Stimulated activated CD4-positive, alpha-beta T cell treated with anti-CD3 and anti-CD28 coated beads, Interleukin-15, amount 100 ng/mL, for 1 hour (primary cell): ENCODE data around the gene GRK1.

Source experiments
- DNase-seq, 2 donors: peaks; one replicate each; pipeline ENCODE4 v3.0.0-alpha.2; 2020; ENCODE audit warnings: low read depth in 1 of 2, low spot score in 1 of 2

Gene GRK1

DNA sequence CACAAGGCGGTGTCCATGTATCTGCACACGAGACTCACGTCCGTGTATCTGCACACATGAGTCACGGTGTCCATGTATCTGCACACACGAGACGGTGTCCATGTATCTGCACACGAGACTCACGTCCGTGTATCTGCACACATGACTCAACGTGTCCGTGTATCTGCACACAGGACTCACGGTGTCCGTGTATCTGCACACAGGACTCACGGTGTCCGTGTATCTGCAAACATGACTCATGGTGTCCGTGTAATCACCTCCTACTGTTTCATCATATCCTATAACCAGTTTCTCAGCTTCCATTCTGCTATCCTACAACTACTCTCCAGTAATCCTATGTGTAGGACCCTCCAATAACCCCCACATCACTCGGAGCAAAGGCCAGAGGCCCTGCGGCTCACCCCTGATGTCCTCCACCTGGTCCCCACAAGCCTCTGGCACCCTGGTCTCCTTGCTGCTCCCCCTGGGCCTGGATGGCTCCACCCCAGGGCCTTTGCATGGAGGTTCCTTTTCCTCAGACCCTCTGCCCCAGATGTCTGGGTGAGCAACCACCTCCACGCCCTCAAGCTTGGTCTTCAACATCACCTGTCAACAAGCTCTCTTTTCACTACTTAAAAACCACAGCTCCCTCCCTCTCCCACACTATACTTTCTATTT lies 89.5 kb downstream of the GRK1 start:
- no peak for DNase-seq

DNA sequence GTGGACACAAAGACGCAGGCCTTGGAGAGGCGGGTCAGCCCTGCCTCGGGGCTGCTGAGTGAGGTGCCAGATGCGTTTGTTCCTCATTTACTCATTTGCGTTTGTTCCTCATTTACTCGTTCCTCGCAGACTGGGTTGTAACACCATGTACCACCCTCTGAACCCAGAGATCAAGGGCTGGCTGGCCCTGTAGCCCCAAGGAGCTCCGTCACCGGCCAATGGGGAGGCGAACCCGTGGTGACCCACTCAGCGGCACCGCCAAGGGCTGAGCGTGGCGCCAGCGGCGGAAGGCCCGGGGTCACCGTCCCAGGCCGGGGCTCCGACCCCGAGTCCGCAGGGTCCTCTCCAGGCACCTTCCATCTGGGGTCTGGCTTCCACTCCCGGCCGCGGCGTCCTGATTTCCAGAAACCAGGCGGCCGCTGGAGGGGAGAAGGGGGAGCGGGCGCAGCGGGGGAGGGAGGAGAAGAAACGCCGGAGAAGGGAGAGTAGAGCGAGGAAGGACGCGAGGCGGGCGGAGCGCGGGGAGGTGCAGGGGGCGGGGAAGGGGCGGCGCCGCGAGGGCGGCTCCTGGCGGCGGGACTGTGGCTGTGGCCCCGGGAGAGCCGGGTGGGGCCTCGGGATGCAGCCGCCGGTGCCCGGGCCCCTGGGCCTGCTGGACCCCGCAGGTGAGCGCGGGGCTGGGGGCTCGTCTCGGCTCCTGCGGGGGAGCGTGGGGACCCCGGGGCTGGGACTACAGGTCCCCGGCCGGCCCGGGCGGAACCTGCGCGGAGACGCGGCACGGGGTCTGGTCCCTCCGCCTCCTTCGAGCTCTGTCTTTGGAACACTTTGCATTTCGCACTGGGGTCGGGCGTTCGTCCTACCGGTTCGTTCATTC lies 91.9 kb downstream of the GRK1 start, which contains the start of gene TMEM255B:
TSS of gene TMEM255B (plus strand) at position 576 of the 874 bp plus-strand sequence. CDS start at position 620, 44 bp downstream.
- peak; percentile 50 to 71 for DNase-seq

GRCh38 chr13:113759525-113760137 lies 92.6 kb downstream of the GRK1 start:
- DNase-seq, result no peak

- no peak for DNase-seq
Observed at GRCh38 chr13:113761136-113761535, 94.1 kb downstream of the GRK1 start.

DNA sequence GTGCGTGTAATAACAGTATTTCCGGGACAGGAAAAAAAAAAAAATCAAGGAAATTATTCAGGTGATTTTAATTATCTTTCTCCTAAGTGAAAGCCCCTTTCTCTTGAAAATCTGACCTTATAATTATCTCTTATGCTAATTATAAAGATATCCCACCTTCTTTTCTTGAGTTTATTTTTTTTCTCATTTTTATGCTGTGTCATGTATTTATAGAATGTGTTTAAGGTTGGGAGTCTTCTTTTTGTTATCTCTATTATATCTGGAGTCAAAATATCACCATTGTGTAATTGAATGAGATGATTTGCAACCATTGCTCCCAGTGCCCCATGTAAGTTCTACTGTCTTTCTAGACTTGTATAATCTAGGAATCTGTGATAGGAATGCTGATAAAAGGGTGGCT lies 95.1 kb downstream of the GRK1 start:
- DNase-seq, result no peak

- DNase-seq, result no peak
Observed at GRCh38 chr13:113762538-113762937, 95.5 kb downstream of the GRK1 start.

DNA sequence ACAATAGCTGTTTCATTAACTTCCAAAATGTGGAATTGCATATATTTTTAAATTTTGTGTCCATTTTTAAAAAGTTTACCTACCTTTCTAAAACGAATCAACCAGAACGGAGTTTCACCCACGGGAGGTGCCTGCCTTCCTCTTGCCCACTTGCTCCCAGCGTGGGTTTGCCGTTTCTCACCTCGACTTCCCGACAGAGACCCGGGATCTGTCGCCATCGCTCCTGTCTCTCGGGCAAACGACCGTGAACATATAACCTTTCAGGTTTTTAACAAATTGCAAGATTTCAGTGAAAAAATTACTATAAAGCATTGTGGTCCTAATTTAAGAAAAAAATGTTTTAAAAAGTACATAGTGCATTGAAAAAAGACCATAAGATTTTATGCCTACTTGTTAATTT lies 96.2 kb downstream of the GRK1 start:
- DNase-seq, result no peak

DNA sequence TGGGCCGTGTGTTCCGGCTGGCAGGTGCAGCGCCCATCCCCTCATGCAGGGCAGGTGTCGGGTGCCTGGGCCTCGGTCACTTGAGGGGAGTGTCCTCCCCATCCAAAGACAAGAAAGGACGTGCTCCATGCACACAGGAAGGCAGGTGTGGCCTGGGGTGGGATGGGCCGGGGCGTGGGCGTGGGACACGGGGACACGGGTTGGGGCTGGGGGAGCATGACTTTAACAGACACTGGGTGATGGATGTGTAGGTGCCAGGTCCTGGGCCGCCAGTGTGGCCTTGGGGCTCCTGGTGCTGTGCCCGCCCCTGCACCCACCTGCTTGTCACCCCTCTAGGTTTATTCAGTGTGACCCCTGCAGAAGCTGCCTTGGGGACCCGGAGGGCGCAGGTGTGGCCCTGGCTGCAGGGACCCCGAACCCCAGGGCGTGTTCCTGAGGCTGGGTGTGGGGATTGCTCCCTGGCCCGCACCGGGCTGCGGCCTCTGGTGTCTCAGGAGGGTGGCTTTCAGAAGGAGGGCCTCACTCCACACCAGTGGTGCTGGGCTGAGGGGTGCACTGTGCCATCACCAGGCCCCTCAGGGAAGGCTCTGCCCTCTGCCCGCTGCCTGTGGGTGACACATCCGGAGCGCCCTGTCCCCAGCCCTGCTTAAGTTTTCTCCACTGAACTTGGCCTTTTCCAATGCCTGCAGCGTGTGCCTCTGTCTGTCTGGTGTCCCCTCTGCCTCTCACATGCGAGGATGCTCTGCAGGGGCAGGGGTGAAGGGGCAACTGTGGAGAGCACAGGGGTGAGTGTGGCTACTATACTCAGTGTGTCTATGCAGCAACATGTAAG lies 97.2 kb downstream of the GRK1 start:
- no peak for DNase-seq

DNA sequence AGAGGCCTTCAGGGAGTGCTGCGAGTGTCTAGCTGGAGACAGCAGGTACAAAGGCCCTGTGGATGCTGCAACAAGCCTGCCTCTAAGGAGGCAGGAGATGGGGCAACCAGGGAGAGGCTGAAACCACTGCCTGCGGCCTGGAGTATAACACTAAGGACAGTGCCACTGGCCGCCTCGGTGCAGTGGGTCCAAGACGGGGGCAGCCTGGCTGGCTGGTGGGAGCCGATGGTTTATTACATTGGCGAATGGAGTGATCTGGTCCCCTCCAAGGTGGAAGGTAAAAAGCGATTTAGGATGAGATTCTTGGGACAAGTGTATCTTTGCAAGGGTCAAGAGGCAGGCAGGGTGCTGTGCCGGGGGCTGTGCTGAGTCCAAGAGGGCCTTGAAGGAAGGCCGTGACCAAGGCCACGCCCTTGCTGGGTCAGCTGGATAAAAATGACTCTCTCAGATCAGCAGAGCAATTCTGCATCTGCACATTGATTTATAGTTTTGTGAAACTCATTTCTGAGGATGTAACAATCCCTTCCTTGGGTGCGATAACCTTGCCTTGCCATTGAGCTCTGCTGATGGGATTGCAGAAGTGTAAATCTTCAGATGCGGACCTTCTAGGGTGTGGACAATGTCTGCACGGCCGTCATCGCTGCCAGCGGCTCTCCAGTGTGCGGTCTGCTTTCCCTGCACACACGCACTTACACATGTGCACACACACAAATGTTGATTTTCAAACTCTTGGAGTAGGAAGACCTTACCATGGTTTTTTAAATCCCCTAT lies 98.0 kb downstream of the GRK1 start:
- no peak for DNase-seq

DNA sequence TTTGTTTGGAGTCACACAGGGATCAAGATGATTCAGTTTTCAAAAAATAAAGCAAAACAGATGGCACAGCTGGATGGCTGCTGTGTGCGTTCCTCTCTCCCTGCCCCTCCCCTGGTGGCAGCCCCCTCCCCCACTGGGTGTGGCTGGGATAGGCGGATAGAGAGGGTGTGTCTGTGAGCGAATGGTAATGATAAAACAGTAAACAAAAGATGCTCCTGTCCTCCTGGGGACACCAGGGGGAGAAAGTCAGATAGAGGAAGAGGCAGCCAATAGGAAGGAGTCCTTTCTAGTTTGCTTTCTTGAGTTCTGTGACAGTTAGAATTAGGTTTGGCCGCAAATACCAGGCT lies 98.5 kb downstream of the GRK1 start:
- no peak for DNase-seq

GRCh38 chr13:113766035-113766800 lies 99.2 kb downstream of the GRK1 start:
- DNase-seq, result no peak

GRCh38 chr13:113767366-113767765 lies 100.3 kb downstream of the GRK1 start:
- DNase-seq, result no peak

DNA sequence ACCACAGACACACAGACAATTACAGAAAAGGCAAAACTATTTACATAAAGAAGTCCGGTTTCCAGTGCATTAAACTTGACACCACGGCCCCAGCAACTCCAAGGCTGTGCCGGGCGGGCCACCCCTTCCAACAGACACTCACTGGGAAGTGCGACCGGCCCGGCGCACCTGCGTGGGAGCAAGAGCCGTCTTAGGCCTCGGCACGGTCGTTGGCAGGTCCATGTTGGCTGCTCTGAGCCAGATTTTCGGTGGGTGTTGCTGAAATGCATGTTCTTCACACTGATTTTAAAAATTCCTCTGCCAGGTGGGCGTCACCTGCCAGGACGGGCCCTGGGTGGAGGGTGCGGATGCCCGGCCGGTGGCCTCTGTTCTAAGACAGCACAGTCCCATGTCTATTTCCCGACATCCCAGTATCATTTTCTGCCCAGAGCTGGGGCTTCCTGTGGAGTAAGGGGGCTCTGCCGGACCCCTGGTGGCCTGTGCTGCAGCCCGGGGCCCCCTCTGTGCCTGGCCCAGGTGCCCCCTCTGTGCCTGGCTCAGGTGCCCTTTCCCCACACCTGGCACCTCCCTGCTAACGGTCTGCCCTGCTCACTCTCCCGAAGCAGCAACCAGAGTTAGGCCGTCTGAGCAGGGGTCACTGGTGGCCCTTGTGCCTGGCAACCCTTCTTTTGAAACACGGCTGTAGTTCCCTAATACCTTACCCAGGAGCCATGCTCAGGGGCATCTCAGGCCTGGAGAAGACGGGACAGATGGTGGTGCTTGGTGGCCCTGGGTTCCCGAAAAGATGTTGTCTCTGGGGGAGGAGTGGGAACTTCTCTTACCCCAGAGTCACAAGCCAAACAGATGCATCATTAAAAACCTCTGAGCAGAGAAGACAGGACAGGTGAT lies 101.2 kb downstream of the GRK1 start:
- DNase-seq, result no peak

DNA sequence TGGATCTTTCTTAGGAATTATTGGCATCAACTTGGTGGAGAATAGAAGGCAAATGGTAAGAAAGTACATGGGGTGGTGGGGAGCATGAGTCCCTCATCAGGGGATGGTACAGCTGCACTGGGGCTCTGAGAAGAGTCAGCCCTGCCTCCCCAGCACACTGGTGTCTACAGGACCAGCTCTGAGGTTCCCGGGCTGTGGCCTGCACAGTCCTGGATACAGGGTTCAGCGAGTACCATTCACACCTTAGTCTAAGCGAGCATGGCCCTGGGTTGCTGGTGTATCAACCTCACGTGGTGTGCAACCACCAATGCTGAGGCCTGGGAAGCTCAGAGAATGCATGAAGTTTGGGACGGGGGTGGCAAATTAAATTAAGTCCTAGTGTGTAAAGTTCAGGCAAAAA lies 102.1 kb downstream of the GRK1 start:
- DNase-seq, result no peak

GRCh38 chr13:113769881-113770280 lies 102.9 kb downstream of the GRK1 start:
- no peak for DNase-seq

DNA sequence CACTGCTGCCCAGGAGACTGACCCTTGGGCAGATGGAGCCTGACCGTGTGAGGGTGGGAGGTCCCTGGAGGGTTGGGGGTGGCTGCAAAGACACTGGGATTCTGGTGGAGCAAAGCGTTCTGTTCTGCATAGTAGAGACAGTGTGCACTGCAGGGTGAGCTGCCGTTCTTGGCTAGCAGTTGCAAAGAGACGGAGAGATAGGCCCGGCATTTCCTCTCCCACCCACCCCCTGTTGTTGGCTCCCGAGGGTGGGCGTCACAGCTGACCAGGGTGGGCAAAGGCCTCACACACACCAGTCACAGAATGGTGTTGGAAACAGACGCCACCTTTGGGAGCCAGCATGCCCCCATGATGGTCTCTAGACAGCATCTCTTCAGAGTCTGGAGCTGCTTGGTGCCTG lies 103.4 kb downstream of the GRK1 start:
- no peak for DNase-seq

DNA sequence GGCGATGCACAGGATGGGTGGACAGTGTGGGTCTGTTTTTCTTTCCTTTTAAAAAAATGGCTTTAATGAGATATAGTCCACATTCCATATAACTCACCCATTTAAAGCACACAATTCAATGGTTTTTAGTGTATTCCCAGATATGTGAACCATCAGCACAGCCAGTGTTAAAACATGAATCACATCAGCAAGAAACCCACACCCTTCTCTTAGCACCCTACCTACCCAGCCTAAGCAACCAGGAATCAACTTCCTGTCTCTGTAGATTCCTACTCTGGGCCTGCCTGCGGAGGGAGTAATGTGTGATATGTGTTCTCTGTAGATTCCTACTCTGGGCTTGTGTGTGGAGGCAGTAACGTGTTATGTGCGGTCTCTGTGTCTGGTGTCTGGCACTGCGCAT lies 103.9 kb downstream of the GRK1 start:
- DNase-seq, result no peak

DNA sequence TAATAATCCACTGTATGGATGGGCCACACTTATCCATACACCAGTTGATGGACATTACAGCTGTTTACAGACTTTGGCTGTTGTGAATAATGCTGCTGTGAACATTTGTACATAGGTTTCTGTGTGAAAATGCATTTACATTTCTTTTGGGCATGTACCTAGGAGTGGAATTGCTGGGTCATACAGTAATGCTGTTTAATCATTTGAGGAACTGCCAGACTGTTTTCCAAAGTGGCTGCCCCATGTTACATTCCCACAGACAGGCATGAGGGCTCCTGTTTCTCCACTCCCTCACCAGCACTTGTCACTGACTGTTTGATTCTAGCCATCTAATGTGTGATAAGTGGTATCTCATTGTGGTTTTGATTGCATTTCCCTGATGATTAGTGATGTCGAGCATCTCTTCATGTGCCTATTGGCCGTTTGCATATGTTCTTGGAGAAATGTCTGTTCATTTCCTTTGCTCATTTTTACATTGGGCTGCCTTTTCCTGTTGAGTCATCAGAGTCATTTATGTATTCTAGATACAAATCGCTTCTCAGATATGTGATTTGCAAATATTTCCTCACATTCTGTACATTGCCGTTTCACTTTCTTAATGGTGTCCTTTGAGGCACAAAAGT lies 104.8 kb downstream of the GRK1 start:
- DNase-seq, result no peak
